ENCODE data around the gene RND3.

RND3 gene

DNA sequence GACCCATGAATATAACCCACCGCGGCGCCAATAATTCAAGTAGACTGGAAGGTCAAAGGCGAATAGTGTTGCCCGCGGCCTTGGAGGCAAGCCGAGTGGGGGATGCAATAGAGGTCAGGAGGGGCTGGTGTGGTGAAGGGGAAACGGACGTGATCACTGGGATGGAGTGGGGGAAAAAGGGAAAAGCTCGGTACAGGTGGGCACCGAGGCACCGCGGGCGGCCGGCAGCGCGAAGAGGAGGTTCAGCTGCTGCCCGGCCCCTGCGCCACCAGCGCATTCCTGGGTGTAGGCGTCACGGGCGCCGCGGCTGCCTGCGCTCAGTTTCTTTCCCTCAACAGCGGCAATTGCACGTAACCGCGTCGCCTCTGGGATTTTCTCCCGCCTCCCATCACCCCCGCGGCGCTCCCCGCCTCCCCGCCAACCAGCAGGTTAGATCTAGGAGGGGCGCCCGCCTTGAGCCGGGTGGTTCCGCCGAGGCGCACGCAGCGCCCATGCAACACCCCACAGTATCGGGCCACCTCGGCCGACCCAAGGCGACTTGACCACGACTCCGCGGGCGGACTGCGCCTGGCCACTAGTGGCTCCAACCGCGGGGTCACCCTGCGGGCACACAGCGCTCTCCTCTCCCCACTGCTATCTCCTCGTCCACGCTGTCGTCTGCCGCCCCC is 1.5 kb downstream of the RND3 start:
- peak; percentile 62 for DNase-seq (ENCODE audit: low spot score)
- TF ChIP-seq, protein P1, sequence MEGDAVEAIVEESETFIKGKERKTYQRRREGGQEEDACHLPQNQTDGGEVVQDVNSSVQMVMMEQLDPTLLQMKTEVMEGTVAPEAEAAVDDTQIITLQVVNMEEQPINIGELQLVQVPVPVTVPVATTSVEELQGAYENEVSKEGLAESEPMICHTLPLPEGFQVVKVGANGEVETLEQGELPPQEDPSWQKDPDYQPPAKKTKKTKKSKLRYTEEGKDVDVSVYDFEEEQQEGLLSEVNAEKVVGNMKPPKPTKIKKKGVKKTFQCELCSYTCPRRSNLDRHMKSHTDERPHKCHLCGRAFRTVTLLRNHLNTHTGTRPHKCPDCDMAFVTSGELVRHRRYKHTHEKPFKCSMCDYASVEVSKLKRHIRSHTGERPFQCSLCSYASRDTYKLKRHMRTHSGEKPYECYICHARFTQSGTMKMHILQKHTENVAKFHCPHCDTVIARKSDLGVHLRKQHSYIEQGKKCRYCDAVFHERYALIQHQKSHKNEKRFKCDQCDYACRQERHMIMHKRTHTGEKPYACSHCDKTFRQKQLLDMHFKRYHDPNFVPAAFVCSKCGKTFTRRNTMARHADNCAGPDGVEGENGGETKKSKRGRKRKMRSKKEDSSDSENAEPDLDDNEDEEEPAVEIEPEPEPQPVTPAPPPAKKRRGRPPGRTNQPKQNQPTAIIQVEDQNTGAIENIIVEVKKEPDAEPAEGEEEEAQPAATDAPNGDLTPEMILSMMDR (conservative IDR thresholded peaks at IDR 0.05; ENCODE audit: low read depth) = no peak
- CTCF ChIA-PET = interaction anchor here (0.6 to 1.6 kb wide), 2 partner anchors 221 to 687 kb away, joined by 3 to 6 read pairs; no protein-coding TSS in a partner anchor
- POLR2A ChIA-PET (ENCODE audit: low non-redundant PET) = no interaction called here
- H3K27ac ChIP-seq = peak overlapping the region; percentile 99

GRCh38 chr2:150485114-150485870 is 2.2 kb downstream of the RND3 start:
- ChIA-PET CTCF (interaction anchor here (0.6 to 1.6 kb wide), 3 partner anchors 17 to 686 kb away, joined by 3 to 6 read pairs (median 3); no protein-coding TSS in a partner anchor), POLR2A (ENCODE audit: low non-redundant PET) (no interaction called here)
- TF ChIP-seq, protein P1 (conservative IDR thresholded peaks at IDR 0.05; ENCODE audit: low read depth) = no peak
- peak overlapping the region; percentile 99 for H3K27ac ChIP-seq
- DNase-seq (ENCODE audit: low spot score) = peak; percentile 72

GRCh38 chr2:150484461-150485021 is 2.9 kb downstream of the RND3 start:
- TF ChIP-seq, protein P1 (conservative IDR thresholded peaks at IDR 0.05; ENCODE audit: low read depth) = no peak
- ChIA-PET POLR2A (ENCODE audit: low non-redundant PET) (interaction anchor here (0.6 kb wide), 1 partner anchor 296 kb away, joined by 3 read pairs; no protein-coding TSS in a partner anchor), CTCF (interaction anchor here (1.6 kb wide), 1 partner anchor 685 kb away, joined by 6 read pairs; no protein-coding TSS in a partner anchor)
- no peak for DNase-seq (ENCODE audit: low spot score)
- H3K27ac ChIP-seq = peak overlapping the region; percentile 99

GRCh38 chr2:150484006-150484405 is 3.5 kb downstream of the RND3 start:
- no peak for DNase-seq (ENCODE audit: low spot score)
- TF ChIP-seq, protein P1 (conservative IDR thresholded peaks at IDR 0.05; ENCODE audit: low read depth) = no peak
- POLR2A ChIA-PET (ENCODE audit: low non-redundant PET) = interaction anchor here (0.6 kb wide), 1 partner anchor 295 kb away, joined by 3 read pairs; no protein-coding TSS in a partner anchor
- CTCF ChIA-PET = no interaction called here
- peak overlapping the region; percentile 99 for H3K27ac ChIP-seq

DNA sequence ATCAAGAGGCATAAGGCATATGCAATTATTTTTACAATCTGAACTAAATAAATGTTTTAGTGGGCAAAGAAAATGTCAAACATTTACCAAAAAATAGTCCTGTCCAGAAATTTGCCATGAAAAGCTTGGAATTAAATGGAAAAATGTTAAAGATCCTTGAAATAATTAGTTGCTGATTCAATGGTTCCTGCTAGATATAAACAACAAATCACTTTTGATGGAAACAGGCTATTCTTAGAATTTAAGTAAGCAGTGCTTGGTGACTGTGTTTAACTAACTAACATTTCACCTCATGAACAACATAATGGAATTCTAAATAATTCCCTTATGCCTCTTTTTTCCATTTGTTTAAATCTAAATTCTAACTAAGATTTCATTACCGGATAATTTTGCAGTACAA is 3.9 kb downstream of the RND3 start:
- DNase-seq (ENCODE audit: low spot score) = no peak
- POLR2A ChIA-PET (ENCODE audit: low non-redundant PET) = no interaction called here
- TF ChIP-seq, protein P1 (conservative IDR thresholded peaks at IDR 0.05; ENCODE audit: low read depth) = no peak
- CTCF ChIA-PET = no interaction called here
- no peak overlapping the region for H3K27ac ChIP-seq

GRCh38 chr2:150482667-150483400 is 4.6 kb downstream of the RND3 start:
- H3K27ac ChIP-seq = peak overlapping the region; percentile 56; the same call in 1 of the 2 replicates
- CTCF ChIA-PET = no interaction called here
- POLR2A ChIA-PET (ENCODE audit: low non-redundant PET) = no interaction called here
- no peak for DNase-seq (ENCODE audit: low spot score)
- TF ChIP-seq, protein P1 (conservative IDR thresholded peaks at IDR 0.05; ENCODE audit: low read depth) = no peak
